Tongue (tissue), 3 donors: ENCODE measurements around the gene HTR1D. TPM values are rescaled to one million over a fixed set of nuclear protein-coding genes. Genes with fewer than 3 reads are reported as not detected.

Experiments
- DNase-seq: peaks from one replicate; pipeline ENCODE4 v3.0.0-alpha.2; 2015
- small RNA-seq: library from RNA; depleted of rRNA; stranded (forward); fragments of <200 nt; gene quantifications from one replicate; pipeline ENCODE3, GENCODE V24; 2014; ENCODE audit warnings: low replicate concordance
- total RNA-seq: library from RNA; depleted of rRNA; stranded (reverse); fragments of >200 nt; gene quantifications from one replicate; pipeline ENCODE4 v1.2.3, GENCODE V29; 2014

The HTR1D gene
- total RNA-seq, 1 donor from 2014 or later = not detected

GRCh38 chr1:23150125-23150524, 67.2 kb downstream of the HTR1D start:
- DNase-seq = no peak

GRCh38 chr1:23149114-23149513, 68.2 kb downstream of the HTR1D start:
- DNase-seq = no peak

- no peak for DNase-seq
These were observed 69.2 kb downstream of the HTR1D start for GRCh38 chr1:23148084-23148483.

Small RNA genes within 50 kb of the gene (small RNA-seq; reads per million reads assigned to genes)
- gene RNU6-135P (not detected), gene RNU6-514P (not detected)

Other genes with a start within 250 kb of the HTR1D start
- not detected for gene LACTBL1, start 244.6 kb downstream of the HTR1D start, total RNA-seq
- not detected for gene TEX46, start 201.7 kb downstream of the HTR1D start, total RNA-seq
- 98.1 TPM for gene KDM1A, start 198.0 kb downstream of the HTR1D start, total RNA-seq
- gene LUZP1, start 48.6 kb downstream of the HTR1D start, total RNA-seq = 22.5 TPM
- 145 TPM for gene HNRNPR, start 126.8 kb upstream of the HTR1D start, total RNA-seq
- 61.1 TPM for gene ZNF436, start 152.3 kb upstream of the HTR1D start, total RNA-seq
- 241 TPM for gene TCEA3, start 207.2 kb upstream of the HTR1D start, total RNA-seq